OCI-LY1 (cell line): ENCODE results near the gene SPSB3.

Experiments
- H2AFZ ChIP-seq: fragments of 200-600 bp; sonication (generic), shearing (Covaris generic); 2 replicates; pipeline ENCODE4 v1.6.0; 2014; ENCODE audit warnings: antibody characterized with exemption, mild to moderate bottlenecking, low read length
- H3F3A ChIP-seq: fragments of 200-600 bp; sonication (generic), shearing (Covaris generic); 2 replicates; pipeline ENCODE4 v1.6.0; 2014; ENCODE audit warnings: mild to moderate bottlenecking, antibody characterized with exemption, low read length, moderate library complexity; ENCODE audit not compliant: insufficient read depth
- H3K27ac ChIP-seq: fragments of 200-600 bp; sonication (generic); 2 replicates; pipeline ENCODE4 v1.5.1; 2014; ENCODE audit warnings: low read length, mixed run types, mild to moderate bottlenecking, low read depth; ENCODE audit not compliant: poor library complexity, severe bottlenecking
- H3K27me3 ChIP-seq: fragments of 200-600 bp; sonication (generic); 2 replicates; pipeline ENCODE4 v1.6.0; 2014; ENCODE audit warnings: antibody characterized with exemption, mild to moderate bottlenecking, low read length, moderate library complexity; ENCODE audit not compliant: insufficient read depth
- H3K36me3 ChIP-seq: fragments of 200-600 bp; sonication (generic); 2 replicates; pipeline ENCODE4 v1.6.1; 2014; ENCODE audit warnings: mild to moderate bottlenecking, antibody characterized with exemption, low read length, moderate library complexity, mixed read lengths; ENCODE audit not compliant: insufficient read depth
- H3K4me1 ChIP-seq: fragments of 200-600 bp; sonication (generic); 2 replicates; pipeline ENCODE4 v1.5.1; 2014; ENCODE audit warnings: mild to moderate bottlenecking, low read length, moderate library complexity; ENCODE audit not compliant: insufficient read depth, severe bottlenecking
- H3K4me2 ChIP-seq: fragments of 200-600 bp; sonication (generic), shearing (Covaris generic); 2 replicates; pipeline ENCODE4 v1.6.1; 2014; ENCODE audit warnings: low read length
- H3K4me3 ChIP-seq: fragments of 200-600 bp; sonication (generic); 2 replicates; pipeline ENCODE4 v1.5.1; 2014; ENCODE audit warnings: low read length, low read depth, mild to moderate bottlenecking, mixed read lengths; ENCODE audit not compliant: poor library complexity, severe bottlenecking
- H3K79me2 ChIP-seq: fragments of 200-600 bp; shearing (Covaris generic); 2 replicates; pipeline ENCODE4 v1.6.1; 2016; ENCODE audit warnings: mixed run types, low read length, mixed read lengths; ENCODE audit not compliant: insufficient read depth
- H3K9ac ChIP-seq: fragments of 200-600 bp; sonication (generic), shearing (Covaris generic); 2 replicates; pipeline ENCODE4 v1.6.1; 2014; ENCODE audit warnings: mild to moderate bottlenecking, low read length, mixed read lengths
- H3K9me2 ChIP-seq: fragments of 200-600 bp; sonication (generic), shearing (Covaris generic); 2 replicates; pipeline ENCODE4 v1.6.1; 2014; ENCODE audit warnings: low read depth, mild to moderate bottlenecking, low read length, mixed read lengths
- H3K9me3 ChIP-seq: fragments of 200-600 bp; shearing (Covaris generic); 2 replicates; pipeline ENCODE4 v1.6.1; 2014; ENCODE audit warnings: low read length, mixed read lengths
- H4K20me1 ChIP-seq: fragments of 200-600 bp; sonication (generic), shearing (Covaris generic); 2 replicates; pipeline ENCODE4 v1.6.0; 2016; ENCODE audit warnings: mild to moderate bottlenecking, low read length; ENCODE audit not compliant: insufficient read depth
- EZH2 ChIP-seq: fragments of 200-600 bp; sonication (generic), shearing (Covaris generic); IDR thresholded peaks from 2 replicates; pipeline ENCODE4 v1.8.0; 2017; ENCODE audit warnings: borderline replicate concordance, mixed run types, mild to moderate bottlenecking, antibody characterized with exemption, low read length, moderate library complexity, mixed read lengths
- TF ChIP-seq, protein P1 (sequence below): fragments of 200-600 bp; sonication (generic), shearing (Covaris generic); IDR thresholded peaks from 2 replicates; pipeline ENCODE4 v1.5.1; 2017; ENCODE audit warnings: mild to moderate bottlenecking, antibody characterized with exemption, low read length, moderate library complexity, mixed read lengths

Gene SPSB3

DNA sequence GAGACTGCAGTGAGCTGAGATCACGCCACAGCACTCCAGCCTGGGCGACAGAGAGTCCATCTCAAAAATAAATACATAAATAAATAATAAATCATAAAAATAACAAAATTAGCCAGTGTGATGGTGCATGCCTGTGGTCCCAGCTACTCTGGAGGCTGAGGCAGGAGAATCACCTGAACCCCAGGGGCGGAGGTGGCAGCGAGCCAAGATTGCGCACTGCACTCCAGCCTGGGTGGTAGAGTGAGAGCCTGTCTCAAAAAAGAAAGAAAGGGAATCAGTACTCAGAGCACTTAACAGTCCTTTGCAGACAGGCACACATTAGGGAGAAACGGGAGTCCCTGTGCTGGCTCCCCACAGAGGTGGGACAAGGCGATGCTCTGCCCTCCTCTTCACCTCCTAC lies 51.3 kb downstream of the SPSB3 start:
- H3K36me3 ChIP-seq, result peaks cover 80% of the 10 kb centered on the region
- no peaks in the 10 kb centered on the region for H3K9me2 ChIP-seq
- no peaks in the 10 kb centered on the region for H3K79me2 ChIP-seq
- no peaks in the 10 kb centered on the region for H4K20me1 ChIP-seq
- no peak overlapping the region for H2AFZ ChIP-seq
- H3K9me3 ChIP-seq, result no peaks in the 10 kb centered on the region
- H3K4me2 ChIP-seq, result no peak overlapping the region
- no peak overlapping the region for H3K9ac ChIP-seq
- TF ChIP-seq, protein P1, sequence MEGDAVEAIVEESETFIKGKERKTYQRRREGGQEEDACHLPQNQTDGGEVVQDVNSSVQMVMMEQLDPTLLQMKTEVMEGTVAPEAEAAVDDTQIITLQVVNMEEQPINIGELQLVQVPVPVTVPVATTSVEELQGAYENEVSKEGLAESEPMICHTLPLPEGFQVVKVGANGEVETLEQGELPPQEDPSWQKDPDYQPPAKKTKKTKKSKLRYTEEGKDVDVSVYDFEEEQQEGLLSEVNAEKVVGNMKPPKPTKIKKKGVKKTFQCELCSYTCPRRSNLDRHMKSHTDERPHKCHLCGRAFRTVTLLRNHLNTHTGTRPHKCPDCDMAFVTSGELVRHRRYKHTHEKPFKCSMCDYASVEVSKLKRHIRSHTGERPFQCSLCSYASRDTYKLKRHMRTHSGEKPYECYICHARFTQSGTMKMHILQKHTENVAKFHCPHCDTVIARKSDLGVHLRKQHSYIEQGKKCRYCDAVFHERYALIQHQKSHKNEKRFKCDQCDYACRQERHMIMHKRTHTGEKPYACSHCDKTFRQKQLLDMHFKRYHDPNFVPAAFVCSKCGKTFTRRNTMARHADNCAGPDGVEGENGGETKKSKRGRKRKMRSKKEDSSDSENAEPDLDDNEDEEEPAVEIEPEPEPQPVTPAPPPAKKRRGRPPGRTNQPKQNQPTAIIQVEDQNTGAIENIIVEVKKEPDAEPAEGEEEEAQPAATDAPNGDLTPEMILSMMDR, result no peak
- no peak for TF ChIP-seq EZH2
- H3F3A ChIP-seq, result no peaks in the 10 kb centered on the region
- H3K4me3 ChIP-seq, result no peak overlapping the region
- no peaks in the 10 kb centered on the region for H3K4me1 ChIP-seq
- no peaks in the 10 kb centered on the region for H3K27me3 ChIP-seq
- no peak overlapping the region for H3K27ac ChIP-seq

DNA sequence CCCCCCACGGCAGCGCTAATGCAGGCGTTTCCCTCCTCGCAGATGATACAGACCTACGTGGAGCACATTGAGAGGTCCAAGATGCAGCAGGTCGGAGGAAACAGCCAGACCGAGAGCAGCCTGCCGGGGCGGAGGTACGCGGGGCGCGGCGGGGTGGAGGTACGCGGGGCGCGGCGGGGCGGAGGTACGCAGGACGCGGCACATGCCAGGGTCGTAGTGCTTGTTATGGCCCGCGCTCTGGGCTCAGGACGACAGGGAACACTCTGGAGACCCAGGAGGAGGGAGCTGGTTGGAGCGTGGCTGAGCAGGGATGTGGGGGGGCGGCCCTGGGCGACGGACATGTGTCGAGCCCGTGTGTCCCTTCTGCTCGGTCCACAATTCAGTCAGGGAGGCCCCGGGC lies 52.9 kb downstream of the SPSB3 start:
- Histone ChIP-seq H3K4me2 (no peak overlapping the region), H3K4me3 (no peak overlapping the region), H3K27me3 (no peaks in the 10 kb centered on the region), H3K9me3 (no peaks in the 10 kb centered on the region), H3K36me3 (peaks cover 81% of the 10 kb centered on the region), H3K9me2 (no peaks in the 10 kb centered on the region), H3K4me1 (no peaks in the 10 kb centered on the region), H3F3A (no peaks in the 10 kb centered on the region), H4K20me1 (no peaks in the 10 kb centered on the region), H3K9ac (no peak overlapping the region), H3K27ac (no peak overlapping the region), H3K79me2 (no peaks in the 10 kb centered on the region), H2AFZ (no peak overlapping the region)
- TF ChIP-seq, protein P1, result no peak
- TF ChIP-seq EZH2, result no peak

DNA sequence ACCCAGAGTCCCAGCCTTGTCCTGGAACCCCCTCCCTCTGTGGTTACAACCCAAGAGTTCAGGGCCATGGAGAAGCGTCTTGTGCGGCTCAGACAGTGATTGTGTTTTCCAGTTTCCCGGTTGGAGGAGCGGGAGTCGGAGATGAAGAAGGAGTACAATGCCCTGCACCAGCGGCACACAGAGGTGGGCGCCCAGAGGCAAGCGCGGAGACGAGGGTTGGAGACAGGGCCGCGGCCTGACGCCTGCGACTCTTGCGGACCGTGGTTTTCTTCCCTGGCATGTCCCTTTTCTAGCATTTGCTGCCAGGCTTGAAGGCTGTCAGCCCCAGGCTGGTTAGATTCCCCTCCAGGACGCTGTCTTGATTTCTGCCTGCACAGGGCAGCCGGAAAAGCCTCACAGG lies 53.3 kb downstream of the SPSB3 start:
- no peaks in the 10 kb centered on the region for H4K20me1 ChIP-seq
- no peaks in the 10 kb centered on the region for H3K9me3 ChIP-seq
- H3K9me2 ChIP-seq, result no peaks in the 10 kb centered on the region
- peaks cover 81% of the 10 kb centered on the region for H3K36me3 ChIP-seq
- H3K9ac ChIP-seq, result no peak overlapping the region
- peaks cover under 1% of the 10 kb centered on the region; the same call in 1 of the 2 replicates for H3K79me2 ChIP-seq
- no peaks in the 10 kb centered on the region for H3F3A ChIP-seq
- H3K27me3 ChIP-seq, result no peaks in the 10 kb centered on the region
- H3K27ac ChIP-seq, result no peak overlapping the region
- H2AFZ ChIP-seq, result no peak overlapping the region
- TF ChIP-seq, protein P1, result no peak
- no peak for TF ChIP-seq EZH2
- no peaks in the 10 kb centered on the region for H3K4me1 ChIP-seq
- H3K4me2 ChIP-seq, result no peak overlapping the region
- no peak overlapping the region for H3K4me3 ChIP-seq
